ENCODE data around the gene BACE1-AS. TPM values are rescaled to one million over a fixed set of nuclear protein-coding genes. Genes with fewer than 3 reads are reported as not detected.

BACE1-AS gene
- total RNA-seq, 1 donor from 2014 or later = 10.3 TPM

DNA sequence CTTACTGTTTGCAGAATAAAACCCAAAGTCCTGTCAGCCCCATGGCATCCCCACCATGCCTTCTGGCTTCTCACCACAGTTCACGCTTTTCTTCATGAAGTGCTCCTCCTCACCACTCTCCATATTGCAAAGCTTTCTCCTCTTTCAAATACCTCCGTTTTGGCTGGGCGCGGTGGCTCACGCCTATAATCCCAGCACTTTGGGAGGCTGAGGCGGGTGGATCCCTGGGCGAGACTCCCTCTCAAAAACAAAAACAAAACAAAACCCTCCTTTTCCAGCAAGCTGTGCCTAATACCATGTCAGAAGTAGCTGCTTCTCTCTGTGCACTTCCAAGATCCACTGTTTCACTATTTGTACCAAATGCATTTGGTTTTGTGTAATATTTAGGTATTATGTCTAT, 18.2 kb downstream of the BACE1-AS start:
- no peak overlapping the region for H3K4me3 ChIP-seq
- no peak overlapping the region for H2AFZ ChIP-seq (replicated peaks)
- H3K79me2 ChIP-seq (ENCODE audit: low read depth) = no peaks in the 10 kb centered on the region
- H3K36me3 Mint-ChIP-seq = no peaks in the 10 kb centered on the region
- H3K27ac ChIP-seq = no peak overlapping the region
- H3K27me3 ChIP-seq = no peaks in the 10 kb centered on the region
- TF ChIP-seq EZH2 (IDR thresholded peaks at IDR 0.05) (no peak), EZH2phosphoT487 (IDR thresholded peaks at IDR 0.05) (no peak)
- TF ChIP-seq, protein P1, sequence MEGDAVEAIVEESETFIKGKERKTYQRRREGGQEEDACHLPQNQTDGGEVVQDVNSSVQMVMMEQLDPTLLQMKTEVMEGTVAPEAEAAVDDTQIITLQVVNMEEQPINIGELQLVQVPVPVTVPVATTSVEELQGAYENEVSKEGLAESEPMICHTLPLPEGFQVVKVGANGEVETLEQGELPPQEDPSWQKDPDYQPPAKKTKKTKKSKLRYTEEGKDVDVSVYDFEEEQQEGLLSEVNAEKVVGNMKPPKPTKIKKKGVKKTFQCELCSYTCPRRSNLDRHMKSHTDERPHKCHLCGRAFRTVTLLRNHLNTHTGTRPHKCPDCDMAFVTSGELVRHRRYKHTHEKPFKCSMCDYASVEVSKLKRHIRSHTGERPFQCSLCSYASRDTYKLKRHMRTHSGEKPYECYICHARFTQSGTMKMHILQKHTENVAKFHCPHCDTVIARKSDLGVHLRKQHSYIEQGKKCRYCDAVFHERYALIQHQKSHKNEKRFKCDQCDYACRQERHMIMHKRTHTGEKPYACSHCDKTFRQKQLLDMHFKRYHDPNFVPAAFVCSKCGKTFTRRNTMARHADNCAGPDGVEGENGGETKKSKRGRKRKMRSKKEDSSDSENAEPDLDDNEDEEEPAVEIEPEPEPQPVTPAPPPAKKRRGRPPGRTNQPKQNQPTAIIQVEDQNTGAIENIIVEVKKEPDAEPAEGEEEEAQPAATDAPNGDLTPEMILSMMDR (IDR thresholded peaks at IDR 0.05) = no peak
- no peak overlapping the region for H3K27ac Mint-ChIP-seq
- no peaks in the 10 kb centered on the region for H3K9me3 ChIP-seq (ENCODE audit: low read depth)
- DNase-seq (ENCODE audit: low spot score) = no peak
- H3K9me3 Mint-ChIP-seq = no peaks in the 10 kb centered on the region
- no peaks in the 10 kb centered on the region for H3K4me1 ChIP-seq
- no peak overlapping the region for H3K4me3 Mint-ChIP-seq
- H3K9ac ChIP-seq = no peak overlapping the region
- H4K20me1 ChIP-seq (ENCODE audit: low read depth) = no peaks in the 10 kb centered on the region
- H3K4me1 Mint-ChIP-seq = peaks cover under 1% of the 10 kb centered on the region
- H3K4me2 ChIP-seq = no peak overlapping the region
- no peaks in the 10 kb centered on the region for H3K36me3 ChIP-seq
- peaks cover 3% of the 10 kb centered on the region for H3K27me3 Mint-ChIP-seq (ENCODE audit: insufficient read depth, low read depth)
- no peaks in the 10 kb centered on the region for H3F3A ChIP-seq (ENCODE audit: low read depth)

DNA sequence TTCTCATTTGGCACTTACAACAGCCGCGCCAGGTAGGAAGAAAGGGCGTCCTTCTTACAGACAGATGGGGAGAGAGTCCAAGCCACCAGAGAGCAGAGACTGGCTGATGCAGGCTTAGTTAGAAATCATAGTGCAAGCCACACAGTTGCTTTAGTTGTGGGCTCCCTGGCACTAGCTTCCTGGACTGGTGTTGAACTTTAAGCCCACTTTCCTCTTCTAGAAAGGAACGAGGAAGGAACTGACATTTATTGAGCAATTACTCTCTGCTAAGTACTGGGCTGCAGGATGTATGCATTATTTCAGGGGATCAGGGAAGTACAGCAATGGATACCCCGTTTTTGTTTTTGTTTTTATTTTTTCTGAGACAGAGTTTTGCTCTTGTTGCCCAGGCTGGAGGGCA, 21.9 kb downstream of the BACE1-AS start:
- H3K36me3 Mint-ChIP-seq = no peaks in the 10 kb centered on the region
- no peaks in the 10 kb centered on the region for H3K27me3 ChIP-seq
- peaks cover 5% of the 10 kb centered on the region for H3K27me3 Mint-ChIP-seq (ENCODE audit: insufficient read depth, low read depth)
- H3K9ac ChIP-seq = no peak overlapping the region
- no peak overlapping the region for H3K27ac Mint-ChIP-seq
- no peak overlapping the region for H2AFZ ChIP-seq (replicated peaks)
- H3K4me3 Mint-ChIP-seq = no peak overlapping the region
- no peaks in the 10 kb centered on the region for H3F3A ChIP-seq (ENCODE audit: low read depth)
- H3K4me1 Mint-ChIP-seq = peaks cover 17% of the 10 kb centered on the region
- no peaks in the 10 kb centered on the region for H4K20me1 ChIP-seq (ENCODE audit: low read depth)
- no peak overlapping the region for H3K4me3 ChIP-seq
- H3K4me2 ChIP-seq = no peak overlapping the region
- DNase-seq (ENCODE audit: low spot score) = no peak
- H3K4me1 ChIP-seq = peaks cover 18% of the 10 kb centered on the region
- TF ChIP-seq, protein P1 (IDR thresholded peaks at IDR 0.05) = no peak
- no peak for TF ChIP-seq EZH2phosphoT487 (IDR thresholded peaks at IDR 0.05)
- TF ChIP-seq EZH2 (IDR thresholded peaks at IDR 0.05) = no peak
- no peaks in the 10 kb centered on the region for H3K36me3 ChIP-seq
- H3K9me3 Mint-ChIP-seq = no peaks in the 10 kb centered on the region
- no peaks in the 10 kb centered on the region for H3K79me2 ChIP-seq (ENCODE audit: low read depth)
- H3K27ac ChIP-seq = no peak overlapping the region
- no peaks in the 10 kb centered on the region for H3K9me3 ChIP-seq (ENCODE audit: low read depth)

DNA sequence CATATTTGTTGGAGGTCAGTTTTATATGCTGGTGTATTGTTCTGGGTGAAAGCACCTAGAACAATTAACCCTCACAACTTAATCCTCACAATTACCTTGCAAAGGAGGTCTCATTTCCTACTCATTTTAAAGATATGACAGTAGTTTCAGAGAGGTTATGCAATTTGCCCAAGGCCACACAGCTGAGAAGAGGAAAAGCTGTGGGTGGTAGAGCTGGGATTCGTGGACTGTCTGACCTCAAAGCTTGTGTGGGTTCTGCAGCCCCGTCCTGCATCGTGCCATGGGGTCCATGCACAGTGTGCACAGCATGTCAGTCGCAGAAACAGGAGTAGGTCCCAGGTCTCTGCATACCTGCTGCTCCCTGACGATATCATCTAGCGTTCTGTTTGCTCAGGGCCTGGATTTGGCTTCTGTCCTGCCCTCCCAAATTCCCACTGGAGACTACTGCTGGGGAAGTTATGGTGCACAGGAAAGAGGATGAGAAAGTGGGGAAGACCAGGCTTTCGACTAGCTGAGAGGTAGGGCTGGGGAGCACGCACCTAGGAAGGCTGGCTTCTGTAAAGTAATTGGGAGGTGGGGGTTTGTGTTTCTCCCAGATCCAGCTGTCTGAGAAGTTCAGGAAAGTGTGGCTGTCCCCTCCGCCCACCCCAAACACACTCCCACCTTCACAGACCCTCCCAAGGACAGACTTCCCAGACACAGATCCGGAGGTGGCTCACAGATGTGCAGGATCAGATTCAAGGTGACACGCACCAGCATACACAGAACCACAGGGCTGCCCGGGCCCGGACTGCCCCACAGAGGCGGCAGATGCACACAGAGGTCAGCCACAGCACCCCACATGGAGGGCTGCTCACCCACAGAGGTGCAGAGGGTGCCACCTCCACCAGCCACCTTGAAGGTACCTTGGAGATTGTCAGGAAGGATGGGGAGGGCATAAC, 23.0 kb downstream of the BACE1-AS start:
- Histone ChIP-seq H3K4me3 (peak overlapping the region; percentile 79), H3K27me3 (no peaks in the 10 kb centered on the region), H4K20me1 (ENCODE audit: low read depth) (no peaks in the 10 kb centered on the region), H3K9ac (no peak overlapping the region), H2AFZ (replicated peaks) (no peak overlapping the region), H3K4me2 (peak overlapping the region; percentile 96), H3K36me3 (no peaks in the 10 kb centered on the region), H3K27ac (no peak overlapping the region), H3K4me1 (peaks cover 18% of the 10 kb centered on the region), H3K9me3 (ENCODE audit: low read depth) (no peaks in the 10 kb centered on the region), H3F3A (ENCODE audit: low read depth) (no peaks in the 10 kb centered on the region), H3K79me2 (ENCODE audit: low read depth) (no peaks in the 10 kb centered on the region)
- no peaks in the 10 kb centered on the region for H3K36me3 Mint-ChIP-seq
- TF ChIP-seq EZH2 (IDR thresholded peaks at IDR 0.05) (no peak), EZH2phosphoT487 (IDR thresholded peaks at IDR 0.05) (no peak)
- TF ChIP-seq, protein P1 (IDR thresholded peaks at IDR 0.05) = no peak
- H3K9me3 Mint-ChIP-seq = no peaks in the 10 kb centered on the region
- H3K27me3 Mint-ChIP-seq (ENCODE audit: insufficient read depth, low read depth) = peaks cover 5% of the 10 kb centered on the region
- H3K4me3 Mint-ChIP-seq = peak overlapping the region; percentile 86
- DNase-seq (ENCODE audit: low spot score) = no peak
- H3K4me1 Mint-ChIP-seq = peaks cover 17% of the 10 kb centered on the region
- no peak overlapping the region for H3K27ac Mint-ChIP-seq

Measured in neural progenitor cell (in vitro differentiated cells).